Cardiac fibroblast (primary cell): ENCODE measurements around the gene NDUFA8.
"Not testable (repeated sequence)": the region's sequence is repeated elsewhere in the genome, so short reads cannot be mapped to it uniquely, and the experiment has no call there.

ENCODE experiments used
- DNase-seq, 2 donors: peaks; one replicate each; pipeline versions ENCODE4 v3.0.0 to v3.0.0-alpha.2; 2010; ENCODE audit warnings: low read depth in 2 of 2
- H3K4me3 ChIP-seq, 2 donors: replicated peaks in 1 of 2; 1 replicate in 1 of 2; 2 replicates in 1 of 2; pipeline ENCODE4 v1.5.1; 2011; ENCODE audit warnings: low read depth in 2 of 2, low read length in 2 of 2, mild to moderate bottlenecking in 2 of 2, moderate library complexity in 1 of 2
- TF ChIP-seq, protein P1 (sequence below): IDR thresholded peaks from one replicate; pipeline ENCODE4 v1.5.1; 2011; ENCODE audit warnings: low read depth, mild to moderate bottlenecking, low read length, inconsistent platforms

Gene NDUFA8

DNA sequence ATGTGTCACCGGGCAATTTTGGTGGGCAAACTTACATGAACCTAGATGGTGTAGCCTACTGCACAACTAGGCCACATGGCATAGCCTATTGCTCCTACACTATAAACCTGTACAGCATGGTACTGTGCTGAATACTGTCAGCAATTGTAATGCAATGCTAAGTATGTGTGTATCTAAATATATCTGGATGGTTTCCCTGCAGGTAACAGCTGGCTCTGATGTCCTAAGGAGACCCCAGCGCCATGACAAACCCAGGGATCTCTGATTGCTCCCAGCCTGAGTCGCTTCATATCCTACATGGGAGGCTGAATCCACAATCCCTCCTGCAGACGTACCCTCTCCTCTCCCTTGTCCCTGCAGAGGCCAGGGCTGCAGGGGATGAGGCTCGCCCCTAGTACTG is 39.9 kb downstream of the NDUFA8 start:
- no peak for DNase-seq
- TF ChIP-seq, protein P1, sequence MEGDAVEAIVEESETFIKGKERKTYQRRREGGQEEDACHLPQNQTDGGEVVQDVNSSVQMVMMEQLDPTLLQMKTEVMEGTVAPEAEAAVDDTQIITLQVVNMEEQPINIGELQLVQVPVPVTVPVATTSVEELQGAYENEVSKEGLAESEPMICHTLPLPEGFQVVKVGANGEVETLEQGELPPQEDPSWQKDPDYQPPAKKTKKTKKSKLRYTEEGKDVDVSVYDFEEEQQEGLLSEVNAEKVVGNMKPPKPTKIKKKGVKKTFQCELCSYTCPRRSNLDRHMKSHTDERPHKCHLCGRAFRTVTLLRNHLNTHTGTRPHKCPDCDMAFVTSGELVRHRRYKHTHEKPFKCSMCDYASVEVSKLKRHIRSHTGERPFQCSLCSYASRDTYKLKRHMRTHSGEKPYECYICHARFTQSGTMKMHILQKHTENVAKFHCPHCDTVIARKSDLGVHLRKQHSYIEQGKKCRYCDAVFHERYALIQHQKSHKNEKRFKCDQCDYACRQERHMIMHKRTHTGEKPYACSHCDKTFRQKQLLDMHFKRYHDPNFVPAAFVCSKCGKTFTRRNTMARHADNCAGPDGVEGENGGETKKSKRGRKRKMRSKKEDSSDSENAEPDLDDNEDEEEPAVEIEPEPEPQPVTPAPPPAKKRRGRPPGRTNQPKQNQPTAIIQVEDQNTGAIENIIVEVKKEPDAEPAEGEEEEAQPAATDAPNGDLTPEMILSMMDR = no peak
- H3K4me3 ChIP-seq = no peak overlapping the region

- TF ChIP-seq, protein P1 = no peak
These were observed 40.4 kb downstream of the NDUFA8 start for GRCh38 chr9:122119166-122119521.

GRCh38 chr9:122118343-122119165 is 41.0 kb downstream of the NDUFA8 start:
- no peak for DNase-seq
- TF ChIP-seq, protein P1 = no peak
- no peak overlapping the region for H3K4me3 ChIP-seq

More at GRCh38 chr9:122119166-122119521, 40.4 kb downstream of the NDUFA8 start:
- no peak overlapping the region for H3K4me3 ChIP-seq
- no peak for DNase-seq

- not testable (repeated sequence) for DNase-seq
These were observed 42.3 kb downstream of the NDUFA8 start for GRCh38 chr9:122117241-122117640.

GRCh38 chr9:122116448-122117173 is 43.0 kb downstream of the NDUFA8 start:
- H3K4me3 ChIP-seq = no peak overlapping the region
- DNase-seq = no peak
- TF ChIP-seq, protein P1 = no peak

More at GRCh38 chr9:122117241-122117640, 42.3 kb downstream of the NDUFA8 start:
- not testable (repeated sequence) for H3K4me3 ChIP-seq

- no peak overlapping the region for H3K4me3 ChIP-seq
- TF ChIP-seq, protein P1 = no peak
- DNase-seq = no peak
These were observed 43.5 kb downstream of the NDUFA8 start for GRCh38 chr9:122116040-122116439.
